RKO (cell line): Measurements from ENCODE around the gene CDH23.

ENCODE experiments used
- DNase-seq: peaks from one replicate; pipeline ENCODE4 v3.0.0-alpha.2; 2016; ENCODE audit warnings: low spot score

The CDH23 gene

GRCh38 chr10:71660313-71660712 is 263.6 kb downstream of the CDH23 start:
- no peak for DNase-seq

GRCh38 chr10:71661060-71661622 is 264.4 kb downstream of the CDH23 start:
- DNase-seq = no peak

GRCh38 chr10:71661779-71662336 is 265.1 kb downstream of the CDH23 start:
- no peak for DNase-seq

- no peak for DNase-seq
Observed at GRCh38 chr10:71663311-71663710, 266.6 kb downstream of the CDH23 start.

GRCh38 chr10:71664585-71664984 is 267.9 kb downstream of the CDH23 start:
- no peak for DNase-seq

GRCh38 chr10:71665456-71665855 is 268.7 kb downstream of the CDH23 start:
- no peak for DNase-seq

GRCh38 chr10:71666639-71667386 is 270.1 kb downstream of the CDH23 start:
- no peak for DNase-seq

- no peak for DNase-seq
Observed at GRCh38 chr10:71667387-71667752, 270.6 kb downstream of the CDH23 start.

GRCh38 chr10:71671994-71672946 is 275.6 kb downstream of the CDH23 start:
- no peak for DNase-seq

GRCh38 chr10:71675295-71675970 is 278.7 kb downstream of the CDH23 start:
- no peak for DNase-seq

GRCh38 chr10:71677261-71677660 is 280.5 kb downstream of the CDH23 start:
- no peak for DNase-seq

GRCh38 chr10:71678057-71678805 is 281.5 kb downstream of the CDH23 start:
- no peak for DNase-seq

- DNase-seq = no peak
Observed at GRCh38 chr10:71679425-71679824, 282.7 kb downstream of the CDH23 start.

GRCh38 chr10:71681977-71682376 is 285.3 kb downstream of the CDH23 start:
- DNase-seq = no peak

- no peak for DNase-seq
Observed at GRCh38 chr10:71683301-71683700, 286.6 kb downstream of the CDH23 start.

- DNase-seq = no peak
Observed at GRCh38 chr10:71684356-71685173, 287.8 kb downstream of the CDH23 start.

- no peak for DNase-seq
Observed at GRCh38 chr10:71685554-71686232, 289.0 kb downstream of the CDH23 start.

- DNase-seq = no peak
Observed at GRCh38 chr10:71687077-71687476, 290.4 kb downstream of the CDH23 start.

- no peak for DNase-seq
Observed at GRCh38 chr10:71687480-71687879, 290.8 kb downstream of the CDH23 start.

GRCh38 chr10:71688256-71688655 is 291.5 kb downstream of the CDH23 start:
- DNase-seq = no peak
